GM23338 (cell line): Measurements from ENCODE around the gene CTDSP1.

Source experiments
- CREB1 ChIP-seq: fragments of 250-450 bp; sonication (Bioruptor Pico); IDR thresholded peaks from 2 replicates; pipeline ENCODE4 v1.5.0; 2020; ENCODE audit warnings: low read depth, mild to moderate bottlenecking, moderate library complexity
- EZH2 ChIP-seq: fragments of 200-600 bp; sonication (generic); IDR thresholded peaks from one replicate; pipeline ENCODE4 v1.8.0; 2017; ENCODE audit warnings: antibody characterized with exemption, mild to moderate bottlenecking, low read depth; ENCODE audit not compliant: unreplicated experiment
- POLR2AphosphoS5 ChIP-seq: IDR thresholded peaks from 2 replicates; pipeline ENCODE4 v1.6.1; 2016; ENCODE audit warnings: antibody characterized with exemption, low read depth
- STAT1 ChIP-seq: IDR thresholded peaks from one replicate; pipeline ENCODE4 v1.6.1; 2016; ENCODE audit warnings: antibody characterized with exemption; ENCODE audit not compliant: unreplicated experiment
- TF ChIP-seq, protein P1 (sequence below), 2 experiments: fragments of 200-600 bp in 1 of 2; sonication (generic) in 1 of 2; conservative IDR thresholded peaks; 2 replicates each; pipeline versions ENCODE4 v1.5.1 to v1.6.1; 2016 to 2017; ENCODE audit warnings: antibody characterized with exemption in 2 of 2, low read depth in 2 of 2, mild to moderate bottlenecking in 2 of 2, moderate library complexity in 1 of 2
- TF ChIP-seq, protein P2 (sequence below): fragments of 250-450 bp; sonication (Bioruptor Pico); IDR thresholded peaks from 2 replicates; pipeline ENCODE4 v1.5.0; 2020; ENCODE audit warnings: mild to moderate bottlenecking, moderate library complexity

DNA sequence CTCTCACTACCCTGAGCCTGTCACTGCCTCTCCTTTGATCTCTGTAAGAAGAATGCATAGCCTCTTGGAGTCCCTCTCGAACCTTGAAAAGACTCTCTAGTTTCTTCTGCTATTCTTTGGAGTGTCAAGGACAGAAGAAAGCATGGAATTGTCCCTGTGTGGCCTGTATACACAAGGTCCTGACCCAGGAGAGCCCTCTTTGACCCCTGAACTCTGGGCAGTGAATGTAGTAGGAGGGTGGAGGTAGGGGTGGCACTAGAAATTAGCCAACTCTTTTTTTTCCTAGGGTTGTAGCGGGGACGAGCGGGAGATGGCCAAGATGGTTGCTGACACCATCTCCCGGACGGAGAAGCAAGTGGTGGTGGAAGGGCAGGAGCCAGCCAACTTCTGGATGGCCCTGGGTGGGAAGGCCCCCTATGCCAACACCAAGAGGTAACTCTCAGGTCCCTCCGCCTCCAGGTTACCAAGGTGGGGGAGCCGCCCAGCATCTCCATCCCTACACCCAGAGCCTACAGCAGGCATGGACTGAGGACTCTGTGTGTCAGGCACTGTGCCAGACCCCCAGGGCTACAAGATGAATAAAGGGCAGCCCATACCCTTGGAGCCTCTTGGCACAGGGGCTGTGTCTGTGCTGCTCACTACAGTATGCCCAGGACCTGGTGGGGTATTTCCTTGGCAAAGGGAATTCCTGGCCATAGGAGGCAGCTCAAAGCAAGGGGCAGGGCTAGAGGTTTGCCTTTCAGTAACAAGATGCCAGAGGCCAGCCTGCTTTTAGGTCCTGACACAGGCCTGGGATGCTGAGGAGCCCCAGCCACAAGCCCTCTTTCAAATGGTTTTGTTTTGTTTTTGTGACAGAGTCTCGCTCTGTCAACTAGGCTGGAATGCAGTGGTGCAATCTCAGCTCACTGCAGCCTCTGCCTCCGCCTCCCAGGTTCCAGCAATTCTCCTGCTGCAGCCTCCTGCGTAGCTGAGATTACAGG lies 35.6 kb downstream of the CTDSP1 start:
- TF ChIP-seq STAT1 (no peak), EZH2 (no peak), POLR2AphosphoS5 (no peak), CREB1 (no peak)
- TF ChIP-seq, protein P1, sequence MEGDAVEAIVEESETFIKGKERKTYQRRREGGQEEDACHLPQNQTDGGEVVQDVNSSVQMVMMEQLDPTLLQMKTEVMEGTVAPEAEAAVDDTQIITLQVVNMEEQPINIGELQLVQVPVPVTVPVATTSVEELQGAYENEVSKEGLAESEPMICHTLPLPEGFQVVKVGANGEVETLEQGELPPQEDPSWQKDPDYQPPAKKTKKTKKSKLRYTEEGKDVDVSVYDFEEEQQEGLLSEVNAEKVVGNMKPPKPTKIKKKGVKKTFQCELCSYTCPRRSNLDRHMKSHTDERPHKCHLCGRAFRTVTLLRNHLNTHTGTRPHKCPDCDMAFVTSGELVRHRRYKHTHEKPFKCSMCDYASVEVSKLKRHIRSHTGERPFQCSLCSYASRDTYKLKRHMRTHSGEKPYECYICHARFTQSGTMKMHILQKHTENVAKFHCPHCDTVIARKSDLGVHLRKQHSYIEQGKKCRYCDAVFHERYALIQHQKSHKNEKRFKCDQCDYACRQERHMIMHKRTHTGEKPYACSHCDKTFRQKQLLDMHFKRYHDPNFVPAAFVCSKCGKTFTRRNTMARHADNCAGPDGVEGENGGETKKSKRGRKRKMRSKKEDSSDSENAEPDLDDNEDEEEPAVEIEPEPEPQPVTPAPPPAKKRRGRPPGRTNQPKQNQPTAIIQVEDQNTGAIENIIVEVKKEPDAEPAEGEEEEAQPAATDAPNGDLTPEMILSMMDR (conservative IDR thresholded peaks at IDR 0.05; ENCODE audit: low read depth in 2 of 2): no peak
- TF ChIP-seq, protein P2, sequence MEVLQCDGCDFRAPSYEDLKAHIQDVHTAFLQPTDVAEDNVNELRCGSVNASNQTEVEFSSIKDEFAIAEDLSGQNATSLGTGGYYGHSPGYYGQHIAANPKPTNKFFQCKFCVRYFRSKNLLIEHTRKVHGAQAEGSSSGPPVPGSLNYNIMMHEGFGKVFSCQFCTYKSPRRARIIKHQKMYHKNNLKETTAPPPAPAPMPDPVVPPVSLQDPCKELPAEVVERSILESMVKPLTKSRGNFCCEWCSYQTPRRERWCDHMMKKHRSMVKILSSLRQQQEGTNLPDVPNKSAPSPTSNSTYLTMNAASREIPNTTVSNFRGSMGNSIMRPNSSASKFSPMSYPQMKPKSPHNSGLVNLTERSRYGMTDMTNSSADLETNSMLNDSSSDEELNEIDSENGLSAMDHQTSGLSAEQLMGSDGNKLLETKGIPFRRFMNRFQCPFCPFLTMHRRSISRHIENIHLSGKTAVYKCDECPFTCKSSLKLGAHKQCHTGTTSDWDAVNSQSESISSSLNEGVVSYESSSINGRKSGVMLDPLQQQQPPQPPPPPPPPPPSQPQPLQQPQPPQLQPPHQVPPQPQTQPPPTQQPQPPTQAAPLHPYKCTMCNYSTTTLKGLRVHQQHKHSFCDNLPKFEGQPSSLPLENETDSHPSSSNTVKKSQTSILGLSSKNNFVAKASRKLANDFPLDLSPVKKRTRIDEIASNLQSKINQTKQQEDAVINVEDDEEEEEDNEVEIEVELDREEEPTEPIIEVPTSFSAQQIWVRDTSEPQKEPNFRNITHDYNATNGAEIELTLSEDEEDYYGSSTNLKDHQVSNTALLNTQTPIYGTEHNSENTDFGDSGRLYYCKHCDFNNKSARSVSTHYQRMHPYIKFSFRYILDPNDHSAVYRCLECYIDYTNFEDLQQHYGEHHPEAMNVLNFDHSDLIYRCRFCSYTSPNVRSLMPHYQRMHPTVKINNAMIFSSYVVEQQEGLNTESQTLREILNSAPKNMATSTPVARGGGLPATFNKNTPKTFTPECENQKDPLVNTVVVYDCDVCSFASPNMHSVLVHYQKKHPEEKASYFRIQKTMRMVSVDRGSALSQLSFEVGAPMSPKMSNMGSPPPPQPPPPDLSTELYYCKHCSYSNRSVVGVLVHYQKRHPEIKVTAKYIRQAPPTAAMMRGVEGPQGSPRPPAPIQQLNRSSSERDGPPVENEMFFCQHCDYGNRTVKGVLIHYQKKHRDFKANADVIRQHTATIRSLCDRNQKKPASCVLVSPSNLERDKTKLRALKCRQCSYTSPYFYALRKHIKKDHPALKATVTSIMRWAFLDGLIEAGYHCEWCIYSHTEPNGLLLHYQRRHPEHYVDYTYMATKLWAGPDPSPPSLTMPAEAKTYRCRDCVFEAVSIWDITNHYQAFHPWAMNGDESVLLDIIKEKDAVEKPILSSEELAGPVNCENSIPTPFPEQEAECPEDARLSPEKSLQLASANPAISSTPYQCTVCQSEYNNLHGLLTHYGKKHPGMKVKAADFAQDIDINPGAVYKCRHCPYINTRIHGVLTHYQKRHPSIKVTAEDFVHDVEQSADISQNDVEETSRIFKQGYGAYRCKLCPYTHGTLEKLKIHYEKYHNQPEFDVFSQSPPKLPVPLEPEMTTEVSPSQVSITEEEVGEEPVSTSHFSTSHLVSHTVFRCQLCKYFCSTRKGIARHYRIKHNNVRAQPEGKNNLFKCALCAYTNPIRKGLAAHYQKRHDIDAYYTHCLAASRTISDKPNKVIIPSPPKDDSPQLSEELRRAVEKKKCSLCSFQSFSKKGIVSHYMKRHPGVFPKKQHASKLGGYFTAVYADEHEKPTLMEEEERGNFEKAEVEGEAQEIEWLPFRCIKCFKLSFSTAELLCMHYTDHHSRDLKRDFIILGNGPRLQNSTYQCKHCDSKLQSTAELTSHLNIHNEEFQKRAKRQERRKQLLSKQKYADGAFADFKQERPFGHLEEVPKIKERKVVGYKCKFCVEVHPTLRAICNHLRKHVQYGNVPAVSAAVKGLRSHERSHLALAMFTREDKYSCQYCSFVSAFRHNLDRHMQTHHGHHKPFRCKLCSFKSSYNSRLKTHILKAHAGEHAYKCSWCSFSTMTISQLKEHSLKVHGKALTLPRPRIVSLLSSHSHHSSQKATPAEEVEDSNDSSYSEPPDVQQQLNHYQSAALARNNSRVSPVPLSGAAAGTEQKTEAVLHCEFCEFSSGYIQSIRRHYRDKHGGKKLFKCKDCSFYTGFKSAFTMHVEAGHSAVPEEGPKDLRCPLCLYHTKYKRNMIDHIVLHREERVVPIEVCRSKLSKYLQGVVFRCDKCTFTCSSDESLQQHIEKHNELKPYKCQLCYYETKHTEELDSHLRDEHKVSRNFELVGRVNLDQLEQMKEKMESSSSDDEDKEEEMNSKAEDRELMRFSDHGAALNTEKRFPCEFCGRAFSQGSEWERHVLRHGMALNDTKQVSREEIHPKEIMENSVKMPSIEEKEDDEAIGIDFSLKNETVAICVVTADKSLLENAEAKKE: no peak
